Measurements from ENCODE around the gene GNA12.

DNA sequence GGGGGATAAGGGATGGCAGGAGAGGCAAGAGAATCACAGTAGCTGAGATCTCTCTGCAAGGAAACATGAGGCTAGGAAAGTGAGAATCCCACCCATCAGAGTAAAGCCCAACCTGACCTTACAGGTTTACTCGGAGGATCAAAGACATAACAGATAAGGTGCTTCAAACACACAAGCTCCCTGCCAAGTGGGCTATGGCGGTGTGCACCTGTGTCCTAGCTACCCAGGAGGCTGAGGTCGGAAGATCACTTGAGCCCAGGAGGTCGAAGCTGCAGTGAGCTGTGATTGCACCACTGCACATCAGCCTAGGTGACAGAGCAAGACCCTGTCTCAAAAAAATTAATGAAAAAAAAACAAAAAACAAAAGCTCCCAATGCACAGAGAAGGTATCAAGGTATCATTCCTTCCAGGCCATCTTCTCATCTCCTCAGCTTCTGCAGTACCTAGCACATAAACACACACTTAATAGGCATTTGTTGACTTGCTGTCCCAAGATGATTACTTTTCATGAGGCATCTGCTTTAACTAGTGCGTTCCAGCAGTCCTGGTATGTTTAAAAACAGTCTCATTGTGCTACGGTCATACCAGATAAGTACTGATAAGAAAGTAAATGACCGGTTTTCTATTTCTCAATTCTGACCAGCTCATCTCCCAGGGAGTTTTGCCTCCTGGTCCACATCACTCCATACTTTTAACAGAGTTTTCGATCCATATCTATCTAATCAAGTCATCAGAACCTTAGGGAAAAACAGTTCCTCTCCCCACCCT is 13.3 kb downstream of the GNA12 start:
- no peak for TF ChIP-seq POLR2A (IDR thresholded peaks at IDR 0.05)
- TF ChIP-seq, protein P1, sequence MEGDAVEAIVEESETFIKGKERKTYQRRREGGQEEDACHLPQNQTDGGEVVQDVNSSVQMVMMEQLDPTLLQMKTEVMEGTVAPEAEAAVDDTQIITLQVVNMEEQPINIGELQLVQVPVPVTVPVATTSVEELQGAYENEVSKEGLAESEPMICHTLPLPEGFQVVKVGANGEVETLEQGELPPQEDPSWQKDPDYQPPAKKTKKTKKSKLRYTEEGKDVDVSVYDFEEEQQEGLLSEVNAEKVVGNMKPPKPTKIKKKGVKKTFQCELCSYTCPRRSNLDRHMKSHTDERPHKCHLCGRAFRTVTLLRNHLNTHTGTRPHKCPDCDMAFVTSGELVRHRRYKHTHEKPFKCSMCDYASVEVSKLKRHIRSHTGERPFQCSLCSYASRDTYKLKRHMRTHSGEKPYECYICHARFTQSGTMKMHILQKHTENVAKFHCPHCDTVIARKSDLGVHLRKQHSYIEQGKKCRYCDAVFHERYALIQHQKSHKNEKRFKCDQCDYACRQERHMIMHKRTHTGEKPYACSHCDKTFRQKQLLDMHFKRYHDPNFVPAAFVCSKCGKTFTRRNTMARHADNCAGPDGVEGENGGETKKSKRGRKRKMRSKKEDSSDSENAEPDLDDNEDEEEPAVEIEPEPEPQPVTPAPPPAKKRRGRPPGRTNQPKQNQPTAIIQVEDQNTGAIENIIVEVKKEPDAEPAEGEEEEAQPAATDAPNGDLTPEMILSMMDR (IDR thresholded peaks at IDR 0.05): no peak
- no peak for TF ChIP-seq POLR2AphosphoS5 (IDR thresholded peaks at IDR 0.05)
- no peak for TF ChIP-seq EP300 (IDR thresholded peaks at IDR 0.05)

All from gastroesophageal sphincter (tissue), 3 donors.